ENCODE results near the gene ADCY2. TPM values are rescaled to one million over a fixed set of nuclear protein-coding genes. Genes with fewer than 3 reads are reported as not detected.

Gene ADCY2
- total and polyA plus RNA-seq, 9 of the 15 experiments (the other 6 are each of a cell fraction or from before 2014, with no cell fraction given), result 0.01 to 0.15 (median 0.03) TPM; not detected in 5

DNA sequence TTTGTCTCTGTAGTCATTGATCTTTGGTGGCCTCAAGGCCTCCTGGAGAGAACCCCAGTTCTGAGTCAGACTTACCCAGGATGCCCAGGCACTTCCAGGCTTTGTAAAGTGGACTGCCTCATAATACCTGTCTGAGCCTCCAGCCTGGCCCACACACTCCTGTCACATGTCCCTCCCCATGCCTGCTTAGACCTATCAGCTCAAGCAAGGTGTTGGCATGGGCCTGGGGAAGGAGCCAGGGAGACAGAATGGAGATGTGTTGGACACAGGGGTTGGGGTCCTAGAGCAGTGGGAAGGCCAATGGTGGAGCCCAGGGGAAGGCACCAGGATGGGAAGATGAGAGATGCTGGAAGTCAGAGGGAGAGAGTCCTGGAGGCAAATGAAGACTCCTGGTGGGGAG lies 318.8 kb downstream of the ADCY2 start:
- H2AFZ ChIP-seq (ENCODE audit: low read depth, low read length), result no peak overlapping the region
- no peaks in the 10 kb centered on the region for H3K27me3 ChIP-seq (ENCODE audit: control insufficient read depth in 2 of 2, insufficient read depth in 2 of 2, low read length in 2 of 2)
- ChIA-PET CTCF (ENCODE audit: low intra/inter-chr PET ratio) (no interaction called here), POLR2A (no interaction called here)
- ATAC-seq (peak; percentile 36), DNase-seq (ENCODE audit: extremely low read depth in 1 of 4, low spot score in 3 of 4) (peak in 1 of 4 experiments; percentile 4), FAIRE-seq (no peak)
- in situ Hi-C loops (cut with MboI), result no loop called here
- H3K27ac ChIP-seq (ENCODE audit: extremely low read depth, low read depth, low read length), result peak overlapping the region; percentile 59; the same call in 1 of the 3 replicates
- H3K4me2 ChIP-seq (ENCODE audit: insufficient read depth, low read length), result peak overlapping the region; percentile 17; the same call in 1 of the 2 replicates
- no peaks in the 10 kb centered on the region for H3K79me2 ChIP-seq (ENCODE audit: control insufficient read depth, insufficient read depth, low read length)
- H3K9me3 ChIP-seq (replicated peaks; ENCODE audit: control insufficient read depth, insufficient read depth, low read depth, low read length), result no peaks in the 10 kb centered on the region
- no peak overlapping the region for H3K4me3 ChIP-seq
- H3K36me3 ChIP-seq (ENCODE audit: control insufficient read depth, insufficient read depth, low read length), result no peaks in the 10 kb centered on the region
- peak overlapping the region in 1 of 2 experiments; percentile 22; a peak in 2 of 4 replicates for H3K9ac ChIP-seq (ENCODE audit: insufficient read depth in 1 of 2, low read depth in 2 of 2, low read length in 2 of 2)
- peaks cover 0 to 7% of the 10 kb centered on the region in 2 experiments; a peak in 2 of 5 replicates for H3K4me1 ChIP-seq (replicated peaks in 1 of 2; ENCODE audit: control insufficient read depth in 2 of 2, insufficient read depth in 2 of 2, low read length in 2 of 2)
- H4K20me1 ChIP-seq (replicated peaks; ENCODE audit: control insufficient read depth, insufficient read depth, low read length), result no peaks in the 10 kb centered on the region
- no peaks in the 10 kb centered on the region for H3K9me1 ChIP-seq (ENCODE audit: control insufficient read depth, insufficient read depth, low read length)
- intact Hi-C loops (cut with micrococcal nuclease), result no loop called here
- TF ChIP-seq MCM5 (IDR thresholded peaks at IDR 0.05; ENCODE audit: low read depth) (no peak), ZNF584 (CRISPR knock-in tag; IDR thresholded peaks at IDR 0.05; ENCODE audit: low read depth) (peak; percentile 11; the same call in 1 of the 2 replicates)
- no TSS peak for BruUV-seq (replicated peaks)

DNA sequence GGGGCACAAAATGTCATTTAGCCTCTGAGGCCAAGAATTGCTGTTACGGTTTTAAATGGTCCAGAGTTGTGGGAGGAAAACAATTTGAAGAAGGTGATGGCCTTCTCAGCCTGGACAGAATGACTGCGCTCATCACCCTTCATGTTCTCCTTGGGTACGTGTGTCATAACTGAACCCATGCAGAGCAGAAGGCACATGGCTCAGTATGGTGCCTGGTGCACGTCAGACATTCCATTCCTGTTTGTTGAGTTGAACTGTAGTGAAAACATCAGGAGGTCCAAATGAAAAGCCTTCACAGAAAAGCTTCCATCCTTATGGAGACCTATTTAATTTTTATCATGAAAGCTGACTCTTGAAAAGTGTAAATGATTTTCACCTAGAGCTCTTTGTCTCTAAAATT lies 321.8 kb downstream of the ADCY2 start:
- H3K27me3 ChIP-seq (ENCODE audit: control insufficient read depth in 2 of 2, insufficient read depth in 2 of 2, low read length in 2 of 2), result no peaks in the 10 kb centered on the region
- no peaks in the 10 kb centered on the region for H3K9me1 ChIP-seq (ENCODE audit: control insufficient read depth, insufficient read depth, low read length)
- H4K20me1 ChIP-seq (replicated peaks; ENCODE audit: control insufficient read depth, insufficient read depth, low read length), result no peaks in the 10 kb centered on the region
- in situ Hi-C loops (cut with MboI) (no loop called here), intact Hi-C loops (cut with micrococcal nuclease) (no loop called here)
- CTCF ChIA-PET (ENCODE audit: low intra/inter-chr PET ratio), result no interaction called here
- WGBS (ENCODE audit: insufficient coverage, low coverage, missing lambda C conversion rate), result 1% methylated on average over 4 of the region's 4 CpGs
- DNase-seq (ENCODE audit: extremely low read depth in 1 of 4, low spot score in 3 of 4), result no peak
- H3K9ac ChIP-seq (ENCODE audit: insufficient read depth in 1 of 2, low read depth in 2 of 2, low read length in 2 of 2), result no peak overlapping the region
- peaks cover 0 to 7% of the 10 kb centered on the region in 2 experiments; a peak in 2 of 5 replicates for H3K4me1 ChIP-seq (replicated peaks in 1 of 2; ENCODE audit: control insufficient read depth in 2 of 2, insufficient read depth in 2 of 2, low read length in 2 of 2)
- no peak overlapping the region for H3K4me2 ChIP-seq (ENCODE audit: insufficient read depth, low read length)
- FAIRE-seq, result no peak
- no TSS peak for BruUV-seq (replicated peaks)
- H3K36me3 ChIP-seq (ENCODE audit: control insufficient read depth, insufficient read depth, low read length), result no peaks in the 10 kb centered on the region
- H2AFZ ChIP-seq (ENCODE audit: low read depth, low read length), result no peak overlapping the region
- no peak for ATAC-seq
- H3K9me3 ChIP-seq (replicated peaks; ENCODE audit: control insufficient read depth, insufficient read depth, low read depth, low read length), result no peaks in the 10 kb centered on the region
- no peak overlapping the region for H3K4me3 ChIP-seq
- no peaks in the 10 kb centered on the region for H3K79me2 ChIP-seq (ENCODE audit: control insufficient read depth, insufficient read depth, low read length)
- H3K27ac ChIP-seq (ENCODE audit: extremely low read depth, low read depth, low read length), result no peak overlapping the region
- POLR2A ChIA-PET, result no interaction called here
- TF ChIP-seq JUN (IDR thresholded peaks at IDR 0.05; ENCODE audit: borderline replicate concordance, low read depth, low read length) (no peak), JUN (CRISPR knock-in tag; IDR thresholded peaks at IDR 0.05; ENCODE audit: borderline replicate concordance) (no peak), KAT2B (IDR thresholded peaks at IDR 0.05; ENCODE audit: low read depth, low read length) (no peak), ZFP30 (CRISPR knock-in tag; IDR thresholded peaks at IDR 0.05; ENCODE audit: borderline replicate concordance) (no peak), NFYB (IDR thresholded peaks at IDR 0.05; ENCODE audit: extremely low read depth, insufficient read length) (no peak), ZNF444 (CRISPR knock-in tag; IDR thresholded peaks at IDR 0.05) (no peak), ILK (tag; IDR thresholded peaks at IDR 0.05; ENCODE audit: borderline replicate concordance, low read depth) (no peak), YBX1 (IDR thresholded peaks at IDR 0.05) (no peak), NFIX (CRISPR knock-in tag; IDR thresholded peaks at IDR 0.05; ENCODE audit: low read depth) (no peak), KAT7 (CRISPR knock-in tag; IDR thresholded peaks at IDR 0.05; ENCODE audit: borderline replicate concordance) (no peak), KAT8 (IDR thresholded peaks at IDR 0.05; ENCODE audit: low read depth) (no peak)
- TF ChIP-seq, protein P1, sequence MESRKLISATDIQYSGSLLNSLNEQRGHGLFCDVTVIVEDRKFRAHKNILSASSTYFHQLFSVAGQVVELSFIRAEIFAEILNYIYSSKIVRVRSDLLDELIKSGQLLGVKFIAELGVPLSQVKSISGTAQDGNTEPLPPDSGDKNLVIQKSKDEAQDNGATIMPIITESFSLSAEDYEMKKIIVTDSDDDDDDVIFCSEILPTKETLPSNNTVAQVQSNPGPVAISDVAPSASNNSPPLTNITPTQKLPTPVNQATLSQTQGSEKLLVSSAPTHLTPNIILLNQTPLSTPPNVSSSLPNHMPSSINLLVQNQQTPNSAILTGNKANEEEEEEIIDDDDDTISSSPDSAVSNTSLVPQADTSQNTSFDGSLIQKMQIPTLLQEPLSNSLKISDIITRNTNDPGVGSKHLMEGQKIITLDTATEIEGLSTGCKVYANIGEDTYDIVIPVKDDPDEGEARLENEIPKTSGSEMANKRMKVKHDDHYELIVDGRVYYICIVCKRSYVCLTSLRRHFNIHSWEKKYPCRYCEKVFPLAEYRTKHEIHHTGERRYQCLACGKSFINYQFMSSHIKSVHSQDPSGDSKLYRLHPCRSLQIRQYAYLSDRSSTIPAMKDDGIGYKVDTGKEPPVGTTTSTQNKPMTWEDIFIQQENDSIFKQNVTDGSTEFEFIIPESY (CRISPR knock-in tag; IDR thresholded peaks at IDR 0.05), result no peak

All from K562 (cell line).